ENCODE data around the gene MMRN2.

DNA sequence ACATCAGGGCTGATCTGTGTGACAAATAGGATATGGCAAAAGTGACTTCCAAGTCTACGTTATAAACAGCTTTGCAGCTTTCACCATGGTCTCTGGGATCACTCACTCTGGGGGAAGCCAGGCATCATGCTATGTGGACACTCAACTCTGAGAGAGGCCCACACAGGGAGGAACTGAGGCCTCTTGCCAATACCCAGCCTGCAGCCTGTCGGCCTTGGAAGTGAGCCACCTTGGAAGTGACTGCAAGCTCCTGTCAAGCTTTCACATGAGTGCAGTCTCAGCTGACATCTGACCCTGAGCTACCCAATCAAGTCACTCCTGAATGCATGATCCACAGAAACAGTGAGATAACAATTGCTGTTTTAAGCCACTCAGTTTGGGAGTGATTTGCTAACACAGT, 56.5 kb downstream of the MMRN2 start:
- TF ChIP-seq CTCF (conservative IDR thresholded peaks at IDR 0.05 in 1 of 2, IDR thresholded peaks at IDR 0.05 in 1 of 2; ENCODE audit: extremely low read depth in 1 of 2, insufficient read depth in 1 of 2, low read depth in 1 of 2, low read length in 2 of 2): no peak
- no peak for TF ChIP-seq EZH2 (IDR thresholded peaks at IDR 0.05; ENCODE audit: borderline replicate concordance, low read length)
